ENCODE data around the gene ZNF333. TPM values are rescaled to one million over a fixed set of nuclear protein-coding genes. Genes with fewer than 3 reads are reported as not detected.

The ZNF333 gene
- total RNA-seq, 2 donors from 2014 or later: 12.5 to 15.4 TPM

- Histone ChIP-seq H3K9me3 (no peaks in the 10 kb centered on the region), H3K27me3 (no peaks in the 10 kb centered on the region), H3K27ac (no peak overlapping the region), H3K36me3 (no peaks in the 10 kb centered on the region), H3K4me1 (no peaks in the 10 kb centered on the region), H3K4me3 (no peak overlapping the region)
- TF ChIP-seq CTCF (IDR thresholded peaks at IDR 0.05): no peak
- no peak for DNase-seq (ENCODE audit: low spot score)
Observed at GRCh38 chr19:14655726-14656125, 34.1 kb upstream of the ZNF333 start.

- no peaks in the 10 kb centered on the region for H3K9me3 ChIP-seq
- H3K27me3 ChIP-seq: no peaks in the 10 kb centered on the region
Observed at GRCh38 chr19:14659874-14660489, 29.9 kb upstream of the ZNF333 start.

GRCh38 chr19:14661372-14661924 lies 28.4 kb upstream of the ZNF333 start:
- no peak overlapping the region for H3K27ac ChIP-seq
- H3K4me1 ChIP-seq: no peaks in the 10 kb centered on the region
- DNase-seq (ENCODE audit: low spot score): no peak
- no peaks in the 10 kb centered on the region for H3K36me3 ChIP-seq
- no peaks in the 10 kb centered on the region for H3K27me3 ChIP-seq
- H3K9me3 ChIP-seq: no peaks in the 10 kb centered on the region
- no peak for TF ChIP-seq CTCF (IDR thresholded peaks at IDR 0.05)
- no peak overlapping the region for H3K4me3 ChIP-seq

More at GRCh38 chr19:14659874-14660489, 29.9 kb upstream of the ZNF333 start:
- H3K4me3 ChIP-seq: no peak overlapping the region
- no peaks in the 10 kb centered on the region for H3K4me1 ChIP-seq
- H3K36me3 ChIP-seq: no peaks in the 10 kb centered on the region
- TF ChIP-seq CTCF (IDR thresholded peaks at IDR 0.05): no peak
- no peak for DNase-seq (ENCODE audit: low spot score)
- H3K27ac ChIP-seq: no peak overlapping the region

GRCh38 chr19:14669940-14670339 lies 19.9 kb upstream of the ZNF333 start:
- no peak for TF ChIP-seq CTCF (IDR thresholded peaks at IDR 0.05)
- H3K4me1 ChIP-seq: no peaks in the 10 kb centered on the region
- no peaks in the 10 kb centered on the region for H3K27me3 ChIP-seq
- H3K4me3 ChIP-seq: no peak overlapping the region
- no peak for DNase-seq (ENCODE audit: low spot score)
- no peaks in the 10 kb centered on the region for H3K36me3 ChIP-seq
- peaks cover 0 to 13% of the 10 kb centered on the region in 2 donors for H3K9me3 ChIP-seq
- H3K27ac ChIP-seq: no peak overlapping the region

GRCh38 chr19:14670408-14670807 lies 19.4 kb upstream of the ZNF333 start:
- no peaks in the 10 kb centered on the region for H3K36me3 ChIP-seq
- peaks cover 0 to 13% of the 10 kb centered on the region in 2 donors for H3K9me3 ChIP-seq
- DNase-seq (ENCODE audit: low spot score): no peak
- no peaks in the 10 kb centered on the region for H3K27me3 ChIP-seq
- no peak overlapping the region for H3K4me3 ChIP-seq
- no peak for TF ChIP-seq CTCF (IDR thresholded peaks at IDR 0.05)
- no peak overlapping the region for H3K27ac ChIP-seq
- no peaks in the 10 kb centered on the region for H3K4me1 ChIP-seq

All from right atrium auricular region (tissue), 2 donors.